NCI-H2196 (cell line): ENCODE results near the gene GOLGA2.
A peak's percentile ranks its signal among the peaks of the same experiment; 100 is the strongest.

Source experiments
- DNase-seq: peaks from one replicate; lab custom pipeline; 2025; ENCODE audit not compliant: unreplicated experiment; lab: John Stamatoyannopoulos, UW

Gene GOLGA2

GRCh38 chr9:128260340-128260739, 15.5 kb downstream of the GOLGA2 start:
- DNase-seq = no peak

GRCh38 chr9:128259156-128259555, 16.7 kb downstream of the GOLGA2 start:
- peak; percentile 27 for DNase-seq

- DNase-seq = no peak
These were observed 17.5 kb downstream of the GOLGA2 start for GRCh38 chr9:128258326-128258725.

- no peak for DNase-seq
These were observed 17.9 kb downstream of the GOLGA2 start for GRCh38 chr9:128257907-128258306.

- no peak for DNase-seq
These were observed 18.6 kb downstream of the GOLGA2 start for GRCh38 chr9:128257086-128257825.

GRCh38 chr9:128254855-128255759, 20.7 kb downstream of the GOLGA2 start:
- peak; percentile 58 for DNase-seq

- DNase-seq = no peak
These were observed 21.4 kb downstream of the GOLGA2 start for GRCh38 chr9:128254362-128254761.

GRCh38 chr9:128253991-128254346, 21.8 kb downstream of the GOLGA2 start:
- DNase-seq = no peak

GRCh38 chr9:128253140-128253990, 22.4 kb downstream of the GOLGA2 start:
- DNase-seq = no peak

- no peak for DNase-seq
These were observed 23.3 kb downstream of the GOLGA2 start for GRCh38 chr9:128252317-128253139.

GRCh38 chr9:128251732-128252100, 24.1 kb downstream of the GOLGA2 start:
- no peak for DNase-seq

GRCh38 chr9:128250839-128251731, 24.7 kb downstream of the GOLGA2 start:
- DNase-seq = no peak

- DNase-seq = peak; percentile 80
These were observed 25.6 kb downstream of the GOLGA2 start for GRCh38 chr9:128249908-128250838.

GRCh38 chr9:128249558-128249907, 26.3 kb downstream of the GOLGA2 start:
- DNase-seq = no peak

- no peak for DNase-seq
These were observed 28.5 kb downstream of the GOLGA2 start for GRCh38 chr9:128247226-128247803.

GRCh38 chr9:128246471-128246870, 29.3 kb downstream of the GOLGA2 start:
- no peak for DNase-seq

- no peak for DNase-seq
These were observed 30.2 kb downstream of the GOLGA2 start for GRCh38 chr9:128245421-128246151.
